ENCODE data around the gene SETD4. TPM values are rescaled to one million over a fixed set of nuclear protein-coding genes. Genes with fewer than 3 reads are reported as not detected.

Gene SETD4
- total and polyA plus RNA-seq, 4 donors: 8.1 to 30.3 (median 16.3) TPM

- H3K27me3 ChIP-seq (ENCODE audit: control insufficient read depth in 3 of 3, insufficient read depth in 3 of 3, low read length in 2 of 3): no peaks in the 10 kb centered on the region
- no peaks in the 10 kb centered on the region for H3K9me3 ChIP-seq (ENCODE audit: control insufficient read depth in 4 of 4, insufficient read depth in 3 of 4, low read length in 3 of 4)
- ATAC-seq (ENCODE audit: insufficient read depth, low FRiP score): peak; percentile 44
- TF ChIP-seq, protein P1, sequence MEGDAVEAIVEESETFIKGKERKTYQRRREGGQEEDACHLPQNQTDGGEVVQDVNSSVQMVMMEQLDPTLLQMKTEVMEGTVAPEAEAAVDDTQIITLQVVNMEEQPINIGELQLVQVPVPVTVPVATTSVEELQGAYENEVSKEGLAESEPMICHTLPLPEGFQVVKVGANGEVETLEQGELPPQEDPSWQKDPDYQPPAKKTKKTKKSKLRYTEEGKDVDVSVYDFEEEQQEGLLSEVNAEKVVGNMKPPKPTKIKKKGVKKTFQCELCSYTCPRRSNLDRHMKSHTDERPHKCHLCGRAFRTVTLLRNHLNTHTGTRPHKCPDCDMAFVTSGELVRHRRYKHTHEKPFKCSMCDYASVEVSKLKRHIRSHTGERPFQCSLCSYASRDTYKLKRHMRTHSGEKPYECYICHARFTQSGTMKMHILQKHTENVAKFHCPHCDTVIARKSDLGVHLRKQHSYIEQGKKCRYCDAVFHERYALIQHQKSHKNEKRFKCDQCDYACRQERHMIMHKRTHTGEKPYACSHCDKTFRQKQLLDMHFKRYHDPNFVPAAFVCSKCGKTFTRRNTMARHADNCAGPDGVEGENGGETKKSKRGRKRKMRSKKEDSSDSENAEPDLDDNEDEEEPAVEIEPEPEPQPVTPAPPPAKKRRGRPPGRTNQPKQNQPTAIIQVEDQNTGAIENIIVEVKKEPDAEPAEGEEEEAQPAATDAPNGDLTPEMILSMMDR (IDR thresholded peaks at IDR 0.05; ENCODE audit: control extremely low read depth, extremely low read depth): no peak
- H3K9ac ChIP-seq (ENCODE audit: insufficient read depth in 1 of 2, low read length in 2 of 2): no peak overlapping the region
- no peak overlapping the region for H3K4me3 ChIP-seq
- H3K27ac ChIP-seq (ENCODE audit: low read depth in 1 of 2, low read length in 1 of 2): peak overlapping the region in 1 of 2 donors; percentile 81
- peaks cover 0 to 23% (median 7%) of the 10 kb centered on the region in 5 donors for H3K4me1 ChIP-seq (ENCODE audit: control insufficient read depth in 5 of 5, insufficient read depth in 5 of 5, low read length in 5 of 5)
- WGBS, 2 donors: 31 to 42% methylated on average over 10 of the region's 10 CpGs
- no peaks in the 10 kb centered on the region for H3K36me3 ChIP-seq (ENCODE audit: control insufficient read depth in 4 of 4, insufficient read depth in 4 of 4, low read length in 4 of 4)
- DNase-seq: peak; percentile 31 to 59 (median 58)
Observed at GRCh38 chr21:35989138-35989735, 71.1 kb downstream of the SETD4 start.

DNA sequence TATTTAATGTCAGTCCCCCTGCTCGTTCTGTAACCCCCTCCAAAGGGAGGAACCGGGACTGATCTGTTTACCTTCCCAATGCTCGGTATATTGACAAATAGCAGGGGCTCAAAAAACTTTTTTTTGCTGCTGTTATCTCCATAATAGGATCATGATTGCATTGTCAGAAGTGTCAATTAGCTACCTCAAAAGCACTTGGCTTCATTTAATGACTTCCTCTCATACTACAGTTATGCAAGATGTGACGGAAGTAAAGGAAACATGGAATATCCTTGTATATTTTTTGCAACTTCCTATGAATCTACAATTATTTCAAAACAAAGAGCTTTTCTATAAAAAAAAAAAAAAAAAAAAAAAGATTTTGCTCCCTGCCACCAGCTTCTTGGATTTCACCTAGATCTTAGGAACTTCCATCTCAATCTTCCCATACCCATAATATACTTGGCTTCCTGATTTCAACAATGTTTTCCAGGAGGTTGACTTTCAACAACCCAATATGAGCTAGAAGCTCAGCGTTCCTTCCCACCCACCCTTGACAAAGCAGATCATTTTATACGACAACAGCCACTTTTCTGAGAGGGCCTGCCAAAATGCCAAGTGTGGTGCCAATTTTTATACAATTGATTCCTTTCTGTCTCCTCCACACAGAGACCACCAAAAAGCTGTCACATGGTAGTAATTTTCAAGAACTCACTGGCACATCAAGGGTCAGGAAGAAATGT lies 71.7 kb downstream of the SETD4 start:
- H3K27ac ChIP-seq (ENCODE audit: low read depth in 1 of 2, low read length in 1 of 2): no peak overlapping the region
- ATAC-seq (ENCODE audit: insufficient read depth, low FRiP score) (no peak), DNase-seq (no peak)
- no peaks in the 10 kb centered on the region for H3K36me3 ChIP-seq (ENCODE audit: control insufficient read depth in 4 of 4, insufficient read depth in 4 of 4, low read length in 4 of 4)
- no peaks in the 10 kb centered on the region for H3K9me3 ChIP-seq (ENCODE audit: control insufficient read depth in 4 of 4, insufficient read depth in 3 of 4, low read length in 3 of 4)
- no peaks in the 10 kb centered on the region for H3K27me3 ChIP-seq (ENCODE audit: control insufficient read depth in 3 of 3, insufficient read depth in 3 of 3, low read length in 2 of 3)
- H3K4me1 ChIP-seq (ENCODE audit: control insufficient read depth in 5 of 5, insufficient read depth in 5 of 5, low read length in 5 of 5): peaks cover 0 to 23% (median 7%) of the 10 kb centered on the region in 5 donors
- TF ChIP-seq, protein P1 (IDR thresholded peaks at IDR 0.05; ENCODE audit: control extremely low read depth, extremely low read depth): no peak
- no peak overlapping the region for H3K9ac ChIP-seq (ENCODE audit: insufficient read depth in 1 of 2, low read length in 2 of 2)
- 3 to 8% methylated on average over 6 of the region's 6 CpGs for WGBS, 2 donors
- H3K4me3 ChIP-seq: no peak overlapping the region

DNA sequence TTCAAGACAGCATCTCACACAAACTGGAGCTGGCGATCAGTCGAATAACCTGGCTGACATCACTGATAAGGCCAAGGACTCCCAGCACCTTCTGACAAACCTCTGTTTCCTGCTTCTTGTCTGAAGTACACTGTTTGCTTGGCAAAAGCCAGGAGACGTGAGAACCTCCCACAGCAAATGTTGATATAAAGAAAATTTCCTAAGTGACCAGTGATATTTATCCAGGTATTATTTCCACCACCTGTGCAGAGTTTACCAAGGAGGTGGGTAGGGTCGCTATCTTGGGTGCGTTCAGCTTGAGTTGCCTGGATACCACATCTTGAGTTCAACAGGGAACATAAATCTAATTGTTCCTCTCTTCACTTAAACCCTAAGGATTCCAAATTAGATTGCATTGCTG lies 72.9 kb downstream of the SETD4 start:
- Histone ChIP-seq H3K9me3 (ENCODE audit: control insufficient read depth in 4 of 4, insufficient read depth in 3 of 4, low read length in 3 of 4) (no peaks in the 10 kb centered on the region), H3K27me3 (ENCODE audit: control insufficient read depth in 3 of 3, insufficient read depth in 3 of 3, low read length in 2 of 3) (no peaks in the 10 kb centered on the region), H3K36me3 (ENCODE audit: control insufficient read depth in 4 of 4, insufficient read depth in 4 of 4, low read length in 4 of 4) (no peaks in the 10 kb centered on the region), H3K4me1 (ENCODE audit: control insufficient read depth in 5 of 5, insufficient read depth in 5 of 5, low read length in 5 of 5) (peaks cover 0 to 23% (median 7%) of the 10 kb centered on the region in 5 donors), H3K4me3 (no peak overlapping the region), H3K9ac (ENCODE audit: insufficient read depth in 1 of 2, low read length in 2 of 2) (no peak overlapping the region), H3K27ac (ENCODE audit: low read depth in 1 of 2, low read length in 1 of 2) (no peak overlapping the region)
- ATAC-seq (ENCODE audit: insufficient read depth, low FRiP score) (no peak), DNase-seq (peak in 2 of 3 donors; percentile 26 to 47)
- whole genome bisulfite sequencing, 2 donors: 49 to 74% methylated on average over 5 of the region's 5 CpGs
- TF ChIP-seq, protein P1 (IDR thresholded peaks at IDR 0.05; ENCODE audit: control extremely low read depth, extremely low read depth): no peak
